ENCODE measurements around the gene PLAAT4. TPM values are rescaled to one million over a fixed set of nuclear protein-coding genes. Genes with fewer than 3 reads are reported as not detected.

Gene PLAAT4
- polyA plus RNA-seq, 2 of the 4 experiments (the other 2 are of a cell fraction) = 0.74 to 1.6 TPM

GRCh38 chr11:63493127-63493526 is 43.5 kb upstream of the PLAAT4 start:
- CTCF ChIA-PET = no interaction called here
- H3K4me1 ChIP-seq = no peaks in the 10 kb centered on the region

GRCh38 chr11:63494975-63495374 is 41.6 kb upstream of the PLAAT4 start:
- Histone ChIP-seq H3K4me1 (no peaks in the 10 kb centered on the region), H3K9me3 (peaks cover 18% of the 10 kb centered on the region), H3K4me3 (no peak overlapping the region), H3K27ac (no peak overlapping the region), H3K4me2 (no peak overlapping the region)
- no peak for DNase-seq (ENCODE audit: low read depth in 1 of 2, low spot score in 1 of 2)
- no peak for FAIRE-seq
- no peak for ATAC-seq
- WGBS (ENCODE audit: missing lambda C conversion rate) = 52% methylated on average over 6 of the region's 6 CpGs
- ChIA-PET CTCF (interaction anchor here (0.8 to 1.6 kb wide), 3 partner anchors 13 to 15 kb away, joined by 3 read pairs; no protein-coding TSS in a partner anchor), POLR2A (no interaction called here)
- TF ChIP-seq POLR2A (IDR thresholded peaks at IDR 0.05; ENCODE audit: low read length) (no peak), RFX5 (IDR thresholded peaks at IDR 0.05) (no peak), RNF2 (IDR thresholded peaks at IDR 0.05; ENCODE audit: borderline replicate concordance, low read depth) (no peak), TFCP2L1 (CRISPR knock-in tag; IDR thresholded peaks at IDR 0.05) (no peak)

More at GRCh38 chr11:63493127-63493526, 43.5 kb upstream of the PLAAT4 start:
- POLR2A ChIA-PET = no interaction called here
- no peak overlapping the region for H3K27ac ChIP-seq
- FAIRE-seq (no peak), ATAC-seq (no peak), DNase-seq (ENCODE audit: low read depth in 1 of 2, low spot score in 1 of 2) (no peak)
- 68% methylated on average over 1 of the region's 1 CpG for WGBS (ENCODE audit: missing lambda C conversion rate)
- no peak overlapping the region for H3K4me3 ChIP-seq
- no peak overlapping the region for H3K4me2 ChIP-seq
- no peak for TF ChIP-seq RCOR1 (IDR thresholded peaks at IDR 0.05; ENCODE audit: low read depth, low read length)
- TF ChIP-seq MAFK (IDR thresholded peaks at IDR 0.05; ENCODE audit: partially characterized antibody) = no peak
- TF ChIP-seq ZNF302 (CRISPR knock-in tag; IDR thresholded peaks at IDR 0.05) = no peak
- TF ChIP-seq BCL3 (IDR thresholded peaks at IDR 0.05) = no peak
- TF ChIP-seq SREBF2 (IDR thresholded peaks at IDR 0.05) = no peak
- TF ChIP-seq EHF (CRISPR knock-in tag; IDR thresholded peaks at IDR 0.05) = no peak
- no peak for TF ChIP-seq MYC (IDR thresholded peaks at IDR 0.05; ENCODE audit: borderline replicate concordance, low read length)
- H3K9me3 ChIP-seq = peaks cover 5% of the 10 kb centered on the region; the same call in 2 of the 3 replicates

GRCh38 chr11:63499874-63500273 is 36.7 kb upstream of the PLAAT4 start:
- ChIA-PET POLR2A (no interaction called here), CTCF (no interaction called here)
- no peak for ATAC-seq
- TF ChIP-seq EHF (CRISPR knock-in tag; IDR thresholded peaks at IDR 0.05) (no peak), KDM5A (IDR thresholded peaks at IDR 0.05) (no peak), CHD4 (IDR thresholded peaks at IDR 0.05; ENCODE audit: borderline replicate concordance) (no peak)
- no peak for DNase-seq (ENCODE audit: low read depth in 1 of 2, low spot score in 1 of 2)
- Histone ChIP-seq H3K4me2 (no peak overlapping the region), H3K27ac (no peak overlapping the region), H3K9me3 (peaks cover 23% of the 10 kb centered on the region), H3K4me3 (no peak overlapping the region), H3K4me1 (no peaks in the 10 kb centered on the region)
- WGBS (ENCODE audit: missing lambda C conversion rate) = 52% methylated on average over 4 of the region's 4 CpGs
- no peak for FAIRE-seq

GRCh38 chr11:63501236-63501635 is 35.4 kb upstream of the PLAAT4 start:
- no peak overlapping the region for H3K4me2 ChIP-seq
- TF ChIP-seq HMGXB4 (CRISPR knock-in tag; IDR thresholded peaks at IDR 0.05; ENCODE audit: borderline replicate concordance) (no peak), JUN (IDR thresholded peaks at IDR 0.05) (no peak), RNF2 (IDR thresholded peaks at IDR 0.05; ENCODE audit: borderline replicate concordance, low read depth) (no peak), BHLHE40 (IDR thresholded peaks at IDR 0.05; ENCODE audit: low read depth, low read length) (no peak), RAD21 (conservative IDR thresholded peaks at IDR 0.05 in 1 of 2, IDR thresholded peaks at IDR 0.05 in 1 of 2) (no peak), NR3C1 (IDR thresholded peaks at IDR 0.05) (no peak), EHMT2 (IDR thresholded peaks at IDR 0.05; ENCODE audit: low read depth) (no peak), SMC3 (IDR thresholded peaks at IDR 0.05) (no peak), FOSB (CRISPR knock-in tag; IDR thresholded peaks at IDR 0.05) (no peak), CEBPB (IDR thresholded peaks at IDR 0.05) (no peak)
- 37% methylated on average over 1 of the region's 1 CpG for WGBS (ENCODE audit: missing lambda C conversion rate)
- 0 out of 3 replicates have a peak, but pooled peaks cover 3% of the 10 kb centered on the region for H3K4me1 ChIP-seq
- FAIRE-seq = no peak
- H3K27ac ChIP-seq = no peak overlapping the region
- ChIA-PET POLR2A (no interaction called here), CTCF (no interaction called here)
- no peak for ATAC-seq
- peaks cover 23% of the 10 kb centered on the region for H3K9me3 ChIP-seq
- no peak for DNase-seq (ENCODE audit: low read depth in 1 of 2, low spot score in 1 of 2)
- no peak overlapping the region for H3K4me3 ChIP-seq
